ENCODE results near the gene ATXN7L1.

GRCh38 chr7:105610165-105610930, 266.1 kb downstream of the ATXN7L1 start:
- TF ChIP-seq, protein P1, sequence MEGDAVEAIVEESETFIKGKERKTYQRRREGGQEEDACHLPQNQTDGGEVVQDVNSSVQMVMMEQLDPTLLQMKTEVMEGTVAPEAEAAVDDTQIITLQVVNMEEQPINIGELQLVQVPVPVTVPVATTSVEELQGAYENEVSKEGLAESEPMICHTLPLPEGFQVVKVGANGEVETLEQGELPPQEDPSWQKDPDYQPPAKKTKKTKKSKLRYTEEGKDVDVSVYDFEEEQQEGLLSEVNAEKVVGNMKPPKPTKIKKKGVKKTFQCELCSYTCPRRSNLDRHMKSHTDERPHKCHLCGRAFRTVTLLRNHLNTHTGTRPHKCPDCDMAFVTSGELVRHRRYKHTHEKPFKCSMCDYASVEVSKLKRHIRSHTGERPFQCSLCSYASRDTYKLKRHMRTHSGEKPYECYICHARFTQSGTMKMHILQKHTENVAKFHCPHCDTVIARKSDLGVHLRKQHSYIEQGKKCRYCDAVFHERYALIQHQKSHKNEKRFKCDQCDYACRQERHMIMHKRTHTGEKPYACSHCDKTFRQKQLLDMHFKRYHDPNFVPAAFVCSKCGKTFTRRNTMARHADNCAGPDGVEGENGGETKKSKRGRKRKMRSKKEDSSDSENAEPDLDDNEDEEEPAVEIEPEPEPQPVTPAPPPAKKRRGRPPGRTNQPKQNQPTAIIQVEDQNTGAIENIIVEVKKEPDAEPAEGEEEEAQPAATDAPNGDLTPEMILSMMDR (IDR thresholded peaks at IDR 0.05), result no peak
- TF ChIP-seq POLR2A (IDR thresholded peaks at IDR 0.05) (no peak), POLR2AphosphoS5 (IDR thresholded peaks at IDR 0.05; ENCODE audit: insufficient read depth in 1 of 2, low read depth in 1 of 2) (no peak)
